Myocyte (in vitro differentiated cells): ENCODE data around the gene SPOCK1. TPM values are rescaled to one million over a fixed set of nuclear protein-coding genes. Genes with fewer than 3 reads are reported as not detected.
"Not testable (repeated sequence)": the region's sequence is repeated elsewhere in the genome, so short reads cannot be mapped to it uniquely, and the experiment has no call there.

Experiments used
- DNase-seq: peaks from one replicate; pipeline ENCODE4 v3.0.0-alpha.2; 2012; ENCODE audit warnings: low read depth
- total RNA-seq: library from RNA; depleted of rRNA; stranded (reverse); fragments of >200 nt; gene quantifications from 2 replicates; pipeline ENCODE4 v1.2.3, GENCODE V29; 2014

The SPOCK1 gene
- total RNA-seq, 1 donor from 2014 or later: 9.5 TPM

DNA sequence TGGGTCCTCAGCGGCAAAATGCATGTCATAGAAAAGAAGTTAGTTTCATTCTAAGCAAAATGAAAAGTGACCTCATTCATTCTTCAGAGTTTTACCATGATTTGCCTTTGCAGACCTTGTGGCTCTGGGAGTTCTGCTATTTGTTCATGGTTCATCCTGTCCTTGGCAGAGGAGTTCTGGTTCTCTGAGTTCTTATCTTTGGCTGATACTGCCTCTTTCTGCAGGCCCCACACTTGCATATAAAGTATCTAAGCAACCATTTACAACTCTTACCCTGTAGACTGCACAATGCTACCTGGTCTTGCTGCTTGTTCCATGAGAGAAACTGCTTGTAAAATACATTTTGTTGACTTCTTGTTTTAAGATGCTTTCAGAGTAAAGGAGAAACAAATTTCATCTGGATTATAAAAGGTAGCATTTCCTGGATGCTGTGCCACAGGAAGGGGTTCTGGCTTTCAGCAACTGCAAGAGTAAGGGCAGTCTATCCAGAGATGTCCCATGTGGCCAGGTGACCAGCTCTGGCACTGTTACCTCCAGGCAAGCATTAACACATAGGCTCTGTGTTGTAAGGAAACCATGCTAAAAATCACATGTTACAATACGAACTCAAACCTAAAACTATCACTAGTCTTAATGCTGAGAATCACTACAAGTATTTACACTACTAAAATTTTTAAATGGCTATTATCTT, 513.2 kb downstream of the SPOCK1 start:
- no peak for DNase-seq

DNA sequence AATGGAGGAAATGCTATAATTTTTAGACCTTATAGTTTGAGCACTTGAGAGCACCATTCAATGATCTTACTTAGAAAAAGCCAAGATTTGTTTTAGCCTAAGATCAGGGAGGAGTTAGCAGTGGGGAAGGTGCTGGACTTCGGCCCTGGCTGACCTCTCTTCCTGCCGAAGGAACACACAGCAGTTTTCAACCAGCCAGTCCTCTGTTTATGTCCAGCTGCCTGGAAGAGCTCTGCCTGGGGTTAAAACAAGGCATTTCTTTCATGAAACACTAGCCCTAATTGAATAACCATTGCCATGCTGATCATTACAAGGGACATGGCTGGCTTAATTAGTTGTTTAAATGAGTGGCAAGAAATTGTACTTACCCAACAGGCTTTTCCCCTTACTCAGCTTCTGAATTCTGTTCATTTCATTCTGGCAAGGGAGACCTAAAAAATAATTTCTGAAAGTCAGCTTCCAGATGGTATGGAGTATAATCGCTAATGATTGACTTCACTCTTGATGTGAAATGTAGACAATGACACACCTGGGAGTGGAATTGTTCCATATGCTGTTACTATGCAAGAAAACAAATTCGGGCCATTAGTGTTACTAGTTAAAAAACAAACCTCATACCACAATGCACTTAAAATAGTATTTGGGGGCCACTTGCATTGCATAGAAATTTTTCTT, 514.2 kb downstream of the SPOCK1 start:
- DNase-seq: no peak

GRCh38 chr5:136981936-136982335, 517.2 kb downstream of the SPOCK1 start:
- no peak for DNase-seq

- DNase-seq: no peak
These were observed 520.0 kb downstream of the SPOCK1 start for GRCh38 chr5:136979131-136979530.

- DNase-seq: no peak
These were observed 535.6 kb downstream of the SPOCK1 start for GRCh38 chr5:136963504-136963903.

- DNase-seq: no peak
These were observed 541.7 kb downstream of the SPOCK1 start for GRCh38 chr5:136957428-136957827.

DNA sequence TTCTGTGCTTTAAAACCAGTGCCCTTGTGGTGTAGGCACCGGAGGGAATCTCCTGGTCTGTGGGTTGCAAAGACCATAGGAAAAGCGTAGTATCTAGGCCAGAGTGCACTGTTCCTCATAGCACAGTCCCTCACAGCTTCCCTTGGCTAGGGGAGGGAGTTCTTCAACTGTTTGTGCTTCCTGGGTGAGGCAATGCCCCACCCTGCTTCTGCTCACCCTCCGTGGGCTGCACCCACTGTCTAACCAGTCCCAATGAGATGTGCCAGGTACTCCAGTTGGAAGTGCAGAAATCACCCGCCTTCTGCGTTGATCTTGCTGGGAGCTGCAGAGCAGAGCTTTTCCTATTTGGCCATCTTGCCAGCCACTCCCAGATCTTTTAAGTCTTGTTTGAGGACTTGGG, 545.0 kb downstream of the SPOCK1 start:
- not testable (repeated sequence) for DNase-seq

DNA sequence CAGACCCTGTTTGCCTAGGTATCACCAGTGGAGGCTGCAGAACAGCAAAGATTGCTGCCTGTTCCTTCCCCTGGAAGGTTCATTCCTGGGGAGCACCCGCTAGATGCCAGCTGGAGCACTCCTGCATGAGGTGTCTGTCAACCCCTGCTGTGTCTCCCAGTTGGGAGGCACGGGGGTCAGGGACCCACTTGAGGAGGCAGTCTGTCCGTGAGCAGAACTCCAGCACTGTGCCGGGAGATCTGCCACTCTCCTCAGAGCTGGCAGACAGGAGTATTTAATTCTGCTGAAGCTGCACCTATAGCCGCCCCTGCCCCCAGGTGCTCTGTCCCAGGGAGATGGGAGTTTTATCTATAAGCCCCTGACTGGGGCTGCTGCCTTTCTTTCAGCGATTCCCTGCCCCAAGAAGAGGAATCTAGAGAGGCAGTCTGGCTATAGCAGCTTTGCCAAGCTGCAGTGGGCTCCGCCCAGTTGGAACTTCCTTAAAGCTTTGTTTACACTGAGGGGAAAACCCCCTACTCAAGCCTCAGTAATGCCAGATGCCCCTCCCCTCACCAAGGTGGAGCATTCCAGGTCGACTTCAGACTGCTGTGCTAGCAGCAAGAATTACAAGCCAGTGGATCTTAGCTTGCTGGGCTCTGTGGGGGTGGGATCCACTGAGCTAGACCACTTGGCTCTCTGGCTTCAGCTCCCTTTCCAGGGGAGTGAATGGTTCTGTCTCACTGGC, 545.6 kb downstream of the SPOCK1 start:
- DNase-seq: not testable (repeated sequence)

DNA sequence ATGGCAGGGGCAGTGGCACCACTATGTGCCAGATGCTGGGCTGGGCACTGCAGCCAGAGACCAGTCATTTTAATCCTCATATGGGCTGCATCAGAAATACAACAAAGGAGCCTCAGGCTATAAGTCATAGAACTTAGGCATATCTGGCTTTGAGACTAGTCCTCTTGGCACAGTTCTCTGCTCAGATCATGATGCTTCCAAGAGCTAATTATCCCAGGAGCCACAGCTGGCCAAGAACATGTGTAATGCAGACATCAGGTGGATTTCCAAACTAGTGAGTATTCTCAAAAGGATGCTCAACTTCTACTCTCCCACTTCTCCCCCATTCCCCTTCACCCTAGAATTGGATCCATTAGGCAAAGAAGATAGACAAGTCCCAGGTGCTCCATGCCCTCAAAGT, 571.6 kb downstream of the SPOCK1 start:
- DNase-seq: no peak

GRCh38 chr5:136926073-136926472, 573.1 kb downstream of the SPOCK1 start:
- DNase-seq: no peak

Other genes starting within 250 kb of the SPOCK1 start
- 1.2 and 1.4 TPM in 2 replicates for gene KLHL3, start 236.8 kb upstream of the SPOCK1 start, total RNA-seq